Activated CD4-positive, CD25-positive, alpha-beta regulatory T cell treated with anti-CD3 and anti-CD28 coated beads, Interleukin-2, amount 50 U/mL, for 72 hours (primary cell): ENCODE data around the gene RAD51AP1.
A peak's percentile ranks its signal among the peaks of the same experiment; 100 is the strongest.

Experiments
- DNase-seq: peaks from one replicate; pipeline ENCODE4 v3.0.0; 2021

Gene RAD51AP1

DNA sequence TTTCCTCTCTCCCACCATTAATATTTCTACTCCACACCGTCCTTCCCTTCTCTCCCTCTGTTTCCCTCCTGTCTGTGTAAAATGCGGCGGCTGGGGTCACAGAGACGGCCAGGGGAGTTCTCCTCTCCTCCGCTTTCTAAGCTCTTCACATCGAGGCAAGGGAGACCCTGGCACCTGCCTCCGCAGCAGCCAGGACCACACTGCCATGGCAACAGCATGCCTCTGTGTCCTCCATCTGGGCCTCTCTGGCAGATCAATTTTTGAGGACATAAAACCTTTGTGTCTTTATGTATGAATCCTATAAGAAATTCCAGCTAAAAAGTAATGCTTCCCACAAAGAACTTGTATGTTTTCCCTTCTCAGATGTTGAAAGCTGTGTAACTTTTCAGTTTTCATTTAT, 64.7 kb downstream of the RAD51AP1 start:
- DNase-seq, result no peak

DNA sequence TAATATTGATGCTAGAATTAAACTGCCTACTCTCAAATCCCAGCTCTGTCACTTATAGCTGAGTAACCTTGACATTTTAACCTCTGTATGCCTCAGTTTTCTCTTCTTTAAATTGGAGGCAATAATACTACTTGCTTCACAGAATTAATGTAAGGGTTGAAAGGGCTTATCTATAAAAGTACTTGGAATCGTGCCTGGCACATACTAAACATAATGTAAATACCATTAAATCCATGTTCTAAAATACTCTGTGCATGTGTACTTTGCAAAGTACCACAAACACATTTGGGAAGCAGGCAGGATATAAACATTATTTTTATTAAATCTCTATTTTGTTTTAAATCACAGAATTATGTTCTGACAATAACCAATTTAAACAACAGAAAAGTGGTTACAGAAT, 65.3 kb downstream of the RAD51AP1 start:
- no peak for DNase-seq

GRCh38 chr12:4604684-4605193, 66.0 kb downstream of the RAD51AP1 start:
- DNase-seq, result peak; percentile 78

- DNase-seq, result no peak
These were observed 68.4 kb downstream of the RAD51AP1 start for GRCh38 chr12:4607056-4607455.

DNA sequence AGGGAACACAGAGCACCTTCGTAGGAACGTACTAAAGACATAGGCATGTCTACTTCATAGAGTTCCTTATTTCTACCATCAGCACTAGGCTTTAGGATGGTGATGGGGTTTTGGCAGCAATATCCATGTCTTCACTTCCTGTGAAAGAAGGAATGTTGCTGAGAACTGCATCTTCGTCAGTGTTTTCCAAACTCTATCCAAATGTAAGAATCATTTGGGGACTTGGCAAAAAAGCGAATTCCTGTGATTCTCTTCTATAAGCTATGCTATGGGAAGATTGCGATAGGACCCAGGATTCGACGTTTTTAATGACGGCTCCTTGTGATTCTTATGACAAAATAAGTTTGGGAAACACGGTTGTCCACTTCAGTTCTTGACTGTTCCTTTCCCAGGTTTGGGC, 70.4 kb downstream of the RAD51AP1 start:
- no peak for DNase-seq
